GM21723 (cell line): ENCODE results near the gene USP37.

Experiments used
- ATAC-seq: cut with Tn5 transposase; IDR thresholded peaks from one replicate; pipeline ENCODE4 v1.9.1; 2021; ENCODE audit warnings: mild to moderate bottlenecking, moderate library complexity; ENCODE audit not compliant: unreplicated experiment

Gene USP37

GRCh38 chr2:218435003-218435982, 132.9 kb downstream of the USP37 start:
- ATAC-seq: no peak

DNA sequence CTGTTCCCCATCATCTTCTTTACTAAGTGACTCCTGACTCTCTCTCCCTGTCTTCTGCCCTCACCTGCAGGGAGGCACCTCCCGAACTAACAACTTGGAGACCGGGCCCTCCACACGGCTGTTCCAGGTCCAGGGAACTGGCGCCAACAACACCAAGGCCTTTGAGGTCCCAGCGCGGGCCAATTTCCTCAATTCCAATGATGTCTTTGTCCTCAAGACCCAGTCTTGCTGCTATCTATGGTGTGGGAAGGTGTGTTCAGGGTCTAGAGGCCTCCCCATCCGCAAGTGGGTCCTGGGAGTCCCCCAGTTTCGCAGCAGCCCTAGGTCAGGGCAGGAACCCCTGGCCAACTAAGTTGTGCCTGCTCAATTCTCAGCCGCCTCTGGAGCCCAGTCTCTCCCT, 133.7 kb downstream of the USP37 start:
- no peak for ATAC-seq

- no peak for ATAC-seq
Measured at GRCh38 chr2:218432676-218433365, 135.3 kb downstream of the USP37 start.

DNA sequence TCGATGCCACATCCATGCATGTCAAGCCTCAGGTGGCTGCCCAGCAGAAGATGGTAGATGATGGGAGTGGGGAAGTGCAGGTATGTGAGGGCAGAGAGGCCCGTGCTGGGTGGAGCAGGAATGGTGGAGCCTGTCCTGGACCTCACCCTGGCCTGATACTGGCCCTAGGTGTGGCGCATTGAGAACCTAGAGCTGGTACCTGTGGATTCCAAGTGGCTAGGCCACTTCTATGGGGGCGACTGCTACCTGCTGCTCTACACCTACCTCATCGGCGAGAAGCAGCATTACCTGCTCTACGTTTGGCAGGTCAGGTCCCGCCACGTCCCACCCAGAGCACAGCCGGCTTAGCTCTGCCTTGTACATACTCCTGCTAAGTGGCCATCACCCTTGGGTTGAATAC, 136.3 kb downstream of the USP37 start:
- no peak for ATAC-seq

DNA sequence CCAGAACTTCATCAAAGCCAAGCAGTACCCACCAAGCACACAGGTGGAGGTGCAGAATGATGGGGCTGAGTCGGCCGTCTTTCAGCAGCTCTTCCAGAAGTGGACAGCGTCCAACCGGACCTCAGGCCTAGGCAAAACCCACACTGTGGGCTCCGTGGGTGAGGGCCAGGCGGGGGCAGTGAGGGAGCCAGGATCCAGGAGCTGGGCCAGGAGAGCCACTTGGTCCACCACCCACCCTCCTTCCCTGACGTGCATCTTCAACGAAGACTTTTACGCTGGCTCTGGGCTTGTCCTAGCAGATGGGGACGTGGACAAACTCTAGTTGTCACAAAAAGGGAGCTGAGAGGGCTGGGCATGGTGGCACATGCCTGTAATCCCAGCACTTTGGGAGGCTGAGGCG, 137.4 kb downstream of the USP37 start:
- no peak for ATAC-seq

DNA sequence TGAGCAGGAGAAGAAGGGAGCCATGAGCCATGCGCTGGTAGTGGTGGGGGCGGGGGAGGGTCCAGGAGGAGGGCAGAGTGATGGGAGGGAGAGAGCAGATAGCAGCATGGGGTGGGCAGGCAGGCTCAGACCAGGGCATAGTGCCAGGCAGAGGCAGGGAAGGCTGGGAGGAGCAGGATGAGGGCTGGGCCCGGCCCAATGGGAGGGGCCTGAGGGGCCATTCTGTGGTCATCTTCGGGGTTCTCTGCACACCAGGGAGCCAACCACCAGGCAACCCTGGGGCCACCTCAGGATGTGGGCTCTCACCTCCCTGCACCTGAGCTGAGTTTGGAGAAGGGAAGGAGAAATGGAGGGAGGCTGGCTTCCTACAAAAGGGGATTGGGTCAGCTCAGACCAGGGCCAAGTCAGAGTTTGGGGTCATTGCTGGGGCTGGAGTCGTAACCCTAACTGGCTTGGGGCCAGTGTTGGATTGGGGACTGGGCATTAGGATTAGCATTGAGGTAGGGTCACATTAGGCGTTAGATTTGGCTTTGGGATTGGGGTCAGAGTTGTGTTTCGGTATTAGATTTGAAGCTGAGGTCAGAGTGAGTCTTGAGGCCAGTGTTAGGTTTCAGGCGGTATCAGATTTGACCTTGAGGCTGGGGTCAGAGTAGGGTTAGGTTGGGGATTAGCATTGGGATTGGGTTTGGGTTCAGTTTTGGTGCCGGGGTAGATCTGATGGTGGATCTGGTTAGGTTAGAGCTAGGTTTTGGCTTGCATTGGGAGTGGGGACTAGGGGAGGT, 138.0 kb downstream of the USP37 start:
- no peak for ATAC-seq

- ATAC-seq: no peak
Measured at GRCh38 chr2:218428846-218429558, 139.1 kb downstream of the USP37 start.

DNA sequence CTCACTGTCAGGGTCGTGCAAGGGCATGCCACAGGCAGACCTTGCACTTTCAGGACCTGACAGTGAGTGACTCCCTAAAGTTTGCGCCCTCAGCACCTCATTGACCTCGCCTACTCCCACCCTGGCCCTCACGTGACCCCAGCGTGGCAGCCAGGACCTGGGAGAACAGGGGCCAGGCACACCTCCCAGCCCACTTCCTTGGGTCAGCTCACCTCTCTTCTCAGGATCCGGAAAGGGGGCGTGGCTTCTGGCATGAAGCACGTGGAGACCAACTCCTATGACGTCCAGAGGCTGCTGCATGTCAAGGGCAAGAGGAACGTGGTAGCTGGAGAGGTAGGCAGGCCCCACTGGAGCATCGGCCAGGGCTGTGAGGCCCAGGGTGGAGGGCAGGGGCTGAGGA, 140.4 kb downstream of the USP37 start:
- ATAC-seq: no peak

DNA sequence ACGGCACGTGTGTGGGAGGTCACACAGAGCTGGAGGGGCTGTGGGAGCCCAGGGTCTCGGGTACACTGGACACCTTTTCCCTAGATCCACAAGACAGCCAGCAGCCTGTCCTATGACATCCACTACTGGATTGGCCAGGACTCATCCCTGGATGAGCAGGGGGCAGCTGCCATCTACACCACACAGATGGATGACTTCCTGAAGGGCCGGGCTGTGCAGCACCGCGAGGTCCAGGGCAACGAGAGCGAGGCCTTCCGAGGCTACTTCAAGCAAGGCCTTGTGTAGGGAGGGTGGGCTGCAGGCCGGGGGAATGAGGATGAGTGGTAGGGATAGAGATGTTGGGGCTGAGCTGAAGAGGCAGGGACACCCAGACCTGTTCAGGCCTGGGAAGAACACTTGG, 142.6 kb downstream of the USP37 start:
- ATAC-seq: no peak

DNA sequence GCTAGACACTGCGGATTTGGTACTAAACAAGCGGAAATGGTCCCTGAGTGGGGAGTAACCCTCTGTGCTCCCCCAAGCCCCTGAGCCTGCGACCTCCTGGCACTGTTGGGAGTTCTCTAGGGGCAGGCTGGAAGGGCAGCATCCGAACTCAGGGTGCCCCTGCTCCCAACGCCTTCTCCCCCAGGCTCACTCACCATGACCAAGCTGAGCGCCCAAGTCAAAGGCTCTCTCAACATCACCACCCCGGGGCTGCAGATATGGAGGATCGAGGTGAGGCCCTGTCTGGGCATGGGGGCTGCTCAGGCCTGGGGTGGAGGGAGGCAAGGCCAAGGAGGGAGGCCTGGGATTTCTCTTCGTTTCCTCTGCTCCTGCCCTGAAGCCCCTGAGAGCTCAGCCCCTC, 144.6 kb downstream of the USP37 start:
- no peak for ATAC-seq

DNA sequence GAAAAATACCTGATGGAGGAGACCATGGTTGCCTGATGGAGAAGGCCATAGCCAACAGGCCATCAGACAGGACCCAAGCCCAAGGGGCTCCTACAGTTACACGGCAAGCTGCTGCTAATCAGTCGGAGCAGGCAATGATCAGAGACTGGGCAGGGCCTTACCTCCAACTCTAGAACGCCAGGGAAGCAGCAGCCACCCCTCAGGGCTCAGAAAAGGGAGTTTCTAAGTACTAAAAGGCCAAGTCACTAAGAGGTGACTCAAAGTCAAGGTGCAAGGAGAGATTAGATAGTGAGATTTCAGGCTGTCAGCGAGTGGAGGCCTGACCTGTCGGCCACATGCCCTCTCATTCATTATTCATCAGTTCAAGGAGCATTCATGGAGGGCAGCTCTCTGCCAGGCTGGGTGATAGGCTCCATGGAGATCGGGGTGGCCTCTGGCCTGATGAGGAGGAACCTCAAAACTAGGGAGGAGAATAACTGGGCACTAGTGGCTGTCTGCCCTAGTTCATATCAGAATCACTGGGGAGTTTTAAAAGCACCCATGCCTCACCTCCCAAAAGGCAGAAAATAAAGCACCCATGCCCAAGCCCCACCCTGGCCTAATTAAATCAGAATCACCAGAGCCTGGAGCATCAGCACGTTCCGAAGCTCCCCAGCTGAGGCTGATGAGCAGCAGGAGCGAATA, 145.6 kb downstream of the USP37 start:
- no peak for ATAC-seq

GRCh38 chr2:218421027-218421426, 147.1 kb downstream of the USP37 start:
- ATAC-seq: no peak

- no peak for ATAC-seq
Measured at GRCh38 chr2:218419630-218420216, 148.4 kb downstream of the USP37 start.

DNA sequence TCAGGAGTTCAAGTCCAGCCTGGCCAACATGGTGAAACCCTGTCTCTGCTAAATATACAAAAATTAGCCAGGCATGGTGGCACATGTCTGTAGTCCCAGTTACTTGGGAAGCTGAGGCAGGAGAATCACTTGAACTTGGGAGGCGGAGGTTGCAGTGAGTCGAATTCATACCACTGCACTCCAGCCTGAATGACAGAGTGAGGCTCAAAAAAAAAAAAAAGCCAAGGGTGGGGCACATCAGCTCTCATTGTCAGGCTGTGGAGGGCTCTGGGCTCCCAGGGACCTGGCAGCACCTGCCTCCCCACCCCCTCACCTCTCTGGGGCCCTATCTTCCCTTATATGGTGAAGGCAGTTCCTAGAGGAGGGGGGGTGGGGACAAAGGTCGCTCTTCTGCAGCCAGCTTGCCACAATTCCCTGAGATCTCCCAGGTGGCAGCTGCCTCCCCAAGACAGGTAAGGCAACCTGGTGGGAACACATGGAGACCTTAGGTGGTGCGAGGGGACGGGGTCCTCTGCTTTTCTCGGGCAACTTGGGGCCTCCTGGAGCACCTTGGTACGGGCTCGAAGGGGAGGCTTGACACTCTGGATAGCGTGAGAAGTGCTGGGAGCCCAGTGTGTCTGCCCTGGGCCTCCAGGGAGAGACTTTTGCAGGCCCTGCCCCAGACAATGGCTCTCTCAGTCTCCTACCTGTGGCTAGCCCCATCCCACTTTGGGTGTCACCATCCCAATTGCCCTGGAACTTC, 149.3 kb downstream of the USP37 start, which contains the start of gene VIL1:
VIL1 (plus strand) TSS at position 407 of the 742 bp plus-strand sequence. CDS start 4,656 bp downstream, outside the sequence.
- ATAC-seq: no peak

- no peak for ATAC-seq
Measured at GRCh38 chr2:218418321-218418716, 149.8 kb downstream of the USP37 start.

- ATAC-seq: no peak
Measured at GRCh38 chr2:218407717-218408116, 160.4 kb downstream of the USP37 start.

- no peak for ATAC-seq
Measured at GRCh38 chr2:218406949-218407618, 161.1 kb downstream of the USP37 start.

- peak; percentile 76 for ATAC-seq
Measured at GRCh38 chr2:218406209-218406948, 161.8 kb downstream of the USP37 start.
